GM18505 (cell line): Measurements from ENCODE around the gene FPGS.
A peak's percentile ranks its signal among the peaks of the same experiment; 100 is the strongest.

Experiments used
- ATAC-seq: cut with Tn5 transposase; IDR thresholded peaks from one replicate; pipeline ENCODE4 v1.9.1; 2021; ENCODE audit not compliant: unreplicated experiment
- POLR2A ChIP-seq: IDR thresholded peaks from 4 replicates; pipeline ENCODE4 v1.6.1; 2011; ENCODE audit warnings: borderline replicate concordance; ENCODE audit not compliant: insufficient read depth, insufficient read length; ENCODE audit errors: extremely low read depth

FPGS gene

DNA sequence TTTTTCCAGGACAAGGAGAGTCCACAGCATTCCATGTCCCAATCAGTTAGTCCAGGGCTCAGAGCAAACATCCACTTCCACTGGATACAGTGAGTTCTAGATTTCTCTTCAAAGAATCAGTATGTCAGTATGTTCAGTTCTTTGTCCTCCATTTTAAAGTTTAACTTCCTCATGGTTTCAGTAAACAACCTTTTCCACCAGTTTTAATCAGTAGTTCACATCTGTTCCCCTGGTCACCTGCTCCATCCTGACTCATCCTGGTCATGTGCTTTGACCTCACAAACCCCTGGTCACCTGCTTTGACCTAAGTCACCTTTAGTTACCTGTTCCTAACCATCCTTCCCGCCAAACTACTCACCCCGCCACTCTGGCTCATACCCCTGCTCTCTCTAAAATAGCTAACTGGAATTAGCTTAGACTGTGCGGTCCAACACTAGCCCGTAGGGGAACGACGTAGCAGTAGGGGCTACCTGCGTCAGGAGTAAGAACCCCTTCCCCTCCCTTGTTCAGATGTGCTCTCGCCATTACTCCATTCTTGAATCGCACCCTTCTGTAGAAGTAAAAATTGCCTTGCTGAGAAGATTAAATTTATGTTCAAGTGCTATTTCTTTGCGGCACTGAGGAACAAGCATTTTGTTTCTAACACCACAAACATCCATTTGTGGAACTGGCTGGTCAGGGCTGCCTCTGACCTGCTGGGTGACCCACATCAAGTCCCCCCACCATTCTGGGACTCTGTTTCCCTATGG is 46.2 kb downstream of the FPGS start:
- no peak for TF ChIP-seq POLR2A
- no peak for ATAC-seq

DNA sequence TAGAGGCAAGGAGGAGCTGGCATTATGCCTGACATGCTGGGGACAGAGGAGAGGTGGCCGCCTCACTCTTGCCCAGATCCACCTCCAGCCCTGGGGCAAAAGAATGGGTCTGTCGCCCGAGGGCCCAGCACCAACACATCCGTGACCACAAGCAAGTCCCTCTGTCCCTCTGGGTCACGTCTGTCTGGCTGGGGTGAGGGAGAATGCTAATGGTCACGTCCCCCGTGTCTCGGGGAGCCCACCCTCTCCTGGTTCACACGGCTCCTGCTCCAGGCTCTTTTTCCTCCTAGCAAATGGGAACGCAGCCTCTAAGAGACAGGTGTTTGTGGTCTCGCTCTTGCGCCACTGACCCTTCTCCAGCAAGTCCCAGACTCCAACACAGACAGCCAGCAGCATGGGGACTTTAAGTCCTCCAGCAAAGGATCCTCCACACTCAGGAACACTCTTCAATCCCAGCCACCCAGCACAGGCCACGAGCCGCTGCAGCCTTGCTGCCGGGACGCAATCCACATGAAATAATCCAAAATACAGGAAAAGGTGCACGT is 47.7 kb downstream of the FPGS start:
- no peak for ATAC-seq

DNA sequence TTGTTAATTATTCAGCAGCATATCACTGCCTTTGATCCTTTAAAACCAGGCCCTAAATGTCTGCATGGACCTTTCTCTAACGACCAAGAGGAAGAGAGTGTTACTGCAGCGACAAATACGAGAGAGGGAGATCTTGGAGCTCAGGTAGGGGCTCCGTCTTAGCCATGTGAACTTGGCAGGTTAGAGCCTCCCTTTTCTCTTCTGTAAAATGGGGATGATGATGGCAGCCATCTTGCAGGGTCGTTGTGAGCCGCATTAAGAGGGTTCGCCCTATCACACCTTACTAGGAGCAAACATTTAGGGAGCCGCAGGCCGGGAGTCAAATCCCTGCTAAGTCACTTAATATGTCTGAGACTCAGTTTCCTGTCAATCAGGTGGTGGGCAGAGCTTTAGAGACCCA is 50.1 kb downstream of the FPGS start:
- TF ChIP-seq POLR2A = no peak
- ATAC-seq = no peak

More for the DNA sequence above, 47.7 kb downstream of the FPGS start:
- TF ChIP-seq POLR2A = no peak

DNA sequence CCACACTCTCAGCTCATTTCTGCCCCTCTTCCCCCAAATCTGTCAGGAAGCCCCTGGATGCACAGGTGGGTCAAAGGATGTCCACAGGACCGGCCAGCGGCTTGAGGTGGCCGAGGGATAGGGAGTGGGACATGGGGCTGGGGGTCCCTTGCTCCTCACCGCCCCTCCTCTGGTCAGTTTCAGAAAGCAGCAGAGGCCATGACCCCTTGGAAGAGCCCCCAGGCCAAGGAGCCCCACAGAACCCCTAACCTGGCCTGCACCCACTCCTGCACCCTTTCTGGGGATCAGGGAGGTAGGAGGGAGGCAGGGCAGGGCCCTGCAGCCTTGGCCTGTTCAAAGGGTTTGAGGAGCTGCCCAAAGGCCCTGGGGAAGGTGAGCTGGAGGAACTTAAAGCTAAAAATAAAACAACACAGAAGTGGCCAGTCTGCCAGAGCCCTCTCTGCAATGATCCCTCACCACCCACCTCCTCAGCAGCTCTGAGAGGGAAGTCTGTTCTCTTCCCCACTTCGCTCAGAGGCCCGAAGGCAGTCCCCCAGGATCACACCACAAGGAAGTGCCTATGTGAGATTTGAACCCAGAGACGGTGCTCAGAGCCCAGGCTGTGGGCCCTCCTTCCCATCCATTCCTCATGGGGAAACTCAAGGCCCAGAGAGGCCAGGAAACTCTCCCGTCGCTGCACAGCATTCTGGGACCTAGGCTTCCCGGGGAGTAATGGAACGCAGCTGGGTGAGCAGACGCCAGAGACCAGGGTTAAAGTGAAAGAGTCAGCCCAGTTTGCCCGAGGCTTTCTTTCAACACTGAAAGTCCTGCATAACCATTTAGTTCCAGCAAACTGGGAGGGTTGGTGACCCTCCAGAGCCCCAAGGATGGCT is 50.9 kb downstream of the FPGS start:
- TF ChIP-seq POLR2A = no peak
- no peak for ATAC-seq

DNA sequence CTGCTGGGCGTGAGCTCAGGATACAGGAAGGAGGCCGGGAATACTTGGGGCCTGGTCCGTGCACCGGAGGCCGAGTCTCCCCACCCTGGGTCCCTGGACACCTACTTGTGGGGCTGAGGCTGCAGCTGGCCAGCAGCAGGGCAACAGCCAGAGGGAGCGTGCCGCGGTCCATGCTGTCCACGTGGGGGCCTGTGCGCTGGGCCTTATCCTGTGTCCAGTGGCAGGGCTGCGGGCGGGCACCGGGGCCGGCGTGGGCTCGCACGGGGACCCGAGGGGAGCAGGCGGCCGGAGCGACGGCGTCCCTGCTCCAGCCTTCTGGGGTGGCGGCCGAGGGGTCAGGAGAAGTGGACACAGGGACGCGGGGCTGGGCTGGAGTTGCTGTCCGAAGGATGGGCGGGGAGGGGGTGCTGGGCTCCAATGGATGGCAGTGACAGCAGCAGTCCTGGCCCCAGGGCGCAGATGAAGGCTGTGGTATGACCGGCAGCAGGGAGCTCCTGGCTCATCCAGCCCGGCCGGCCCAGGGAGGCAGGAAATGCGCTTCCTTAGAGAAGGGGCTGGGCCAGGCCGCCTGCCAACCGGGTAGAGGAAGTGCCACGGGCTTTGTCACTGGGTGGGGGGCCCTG is 51.6 kb downstream of the FPGS start, which contains the start of gene ENG:
Gene ENG, minus strand, starts transcription at position 475 of the 623 bp plus-strand sequence. Its CDS starts 303 bp downstream, at position 172.
- no peak for ATAC-seq
- TF ChIP-seq POLR2A = peak; percentile 28

DNA sequence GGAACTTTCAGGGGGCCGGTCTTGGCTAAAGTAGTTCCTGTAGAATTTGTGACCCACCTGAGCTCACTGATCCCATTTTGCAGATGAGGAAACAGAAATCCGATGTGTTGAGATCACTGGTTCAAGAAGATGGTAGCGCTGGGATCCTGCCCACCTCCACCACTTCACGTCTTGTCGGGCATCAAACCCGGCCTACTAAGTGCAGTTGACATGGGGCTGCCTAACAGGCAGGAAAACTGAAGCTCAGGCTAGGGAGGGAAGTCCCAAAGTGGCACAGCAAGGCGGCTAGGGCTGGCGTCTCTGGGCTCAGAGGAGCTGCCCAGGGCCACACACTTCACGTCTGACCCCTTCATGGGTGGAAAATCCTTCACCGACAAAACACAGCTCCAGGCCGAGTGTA is 52.3 kb downstream of the FPGS start:
- TF ChIP-seq POLR2A = no peak
- ATAC-seq = no peak

DNA sequence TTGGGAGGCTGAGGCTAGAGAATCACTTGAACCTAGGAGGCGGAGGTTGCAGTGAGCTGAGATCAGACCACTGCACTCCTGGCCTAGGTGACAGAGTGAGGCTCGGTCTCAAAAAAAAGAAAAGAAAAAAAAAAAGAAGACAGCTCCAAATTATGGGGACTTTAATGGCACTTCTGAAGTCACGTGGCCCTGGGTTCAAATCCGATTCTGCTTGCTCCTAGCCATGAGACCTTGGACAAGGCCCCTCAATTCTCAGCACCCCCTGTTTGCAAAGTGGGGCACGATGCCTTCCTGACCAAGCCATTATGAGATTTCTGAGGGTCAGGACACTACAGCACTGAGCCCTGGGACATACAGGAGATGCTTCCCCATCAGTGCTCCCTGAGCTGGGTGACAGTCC is 52.8 kb downstream of the FPGS start:
- TF ChIP-seq POLR2A = no peak
- no peak for ATAC-seq

DNA sequence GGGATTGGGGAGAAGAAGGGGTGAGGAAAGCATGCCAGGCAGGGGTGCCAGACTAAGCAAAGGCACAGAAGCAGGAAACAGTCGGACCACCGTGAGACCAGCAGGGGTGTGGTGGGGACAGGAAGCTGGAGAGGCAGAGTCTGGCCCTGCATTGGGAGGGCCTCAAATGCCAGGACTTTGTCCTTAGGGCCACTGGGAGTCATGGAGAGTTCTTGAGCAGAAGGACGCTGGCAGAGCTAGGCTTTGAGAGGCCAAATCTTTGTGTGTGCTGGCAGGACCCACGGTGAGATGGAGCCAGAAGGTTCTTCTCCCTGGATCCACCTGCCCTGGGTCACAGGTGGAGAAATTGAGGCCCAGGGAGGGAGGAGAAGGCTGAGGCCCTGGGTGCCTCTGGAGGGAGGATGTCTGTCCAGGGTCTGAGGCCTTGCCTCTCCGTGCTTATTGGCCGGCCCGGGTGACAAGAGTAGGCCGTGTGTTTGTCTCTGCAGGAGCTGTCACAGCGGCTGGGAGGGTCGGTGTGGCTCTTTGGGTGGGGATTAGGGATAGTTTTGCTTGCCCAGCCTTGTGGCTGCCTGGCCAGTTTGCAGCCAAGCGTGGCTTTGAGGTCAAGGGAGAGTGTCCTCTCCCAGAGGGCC is 53.5 kb downstream of the FPGS start:
- ATAC-seq = no peak

DNA sequence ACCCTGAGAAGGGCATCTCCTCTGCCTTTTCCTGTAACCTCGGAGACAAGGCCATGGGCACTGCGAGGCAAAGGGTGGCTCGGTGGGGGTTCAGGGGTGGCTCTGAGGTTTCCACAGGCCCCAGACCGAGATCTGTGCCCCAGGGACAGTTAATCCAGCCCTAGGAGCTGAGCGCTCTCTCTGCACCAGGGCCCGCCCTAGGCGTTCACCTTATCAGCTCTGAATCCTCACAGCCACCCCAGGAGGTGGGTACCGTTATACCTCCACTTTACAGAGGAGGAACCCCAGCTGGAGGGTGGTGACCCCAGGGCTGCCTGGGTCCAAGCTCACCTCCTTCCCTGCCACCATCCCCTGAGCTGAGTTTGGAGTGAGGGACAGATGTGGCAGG is 54.0 kb downstream of the FPGS start:
- ATAC-seq = no peak
- TF ChIP-seq POLR2A = no peak

More for the DNA sequence above, 53.5 kb downstream of the FPGS start:
- TF ChIP-seq POLR2A = no peak

DNA sequence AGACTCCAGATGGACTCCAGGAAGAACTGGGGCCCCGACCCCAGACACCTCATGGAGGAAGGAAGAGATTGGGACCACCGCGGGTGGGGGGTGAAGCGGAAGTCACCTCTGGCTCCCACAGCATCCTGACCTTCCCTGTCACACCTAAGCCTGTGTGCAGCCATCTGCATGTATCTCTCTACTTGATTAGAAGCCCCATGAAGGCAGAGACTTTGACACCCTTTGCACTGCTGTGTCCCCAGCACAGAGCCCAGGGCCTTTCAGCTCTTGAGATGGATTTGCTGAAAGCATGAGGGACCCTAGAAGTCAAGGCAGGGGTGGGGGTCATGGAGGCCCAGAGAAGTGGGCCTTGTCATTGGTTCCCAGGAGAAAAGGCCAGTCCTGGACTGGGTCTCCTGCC is 54.6 kb downstream of the FPGS start:
- no peak for TF ChIP-seq POLR2A
- no peak for ATAC-seq

DNA sequence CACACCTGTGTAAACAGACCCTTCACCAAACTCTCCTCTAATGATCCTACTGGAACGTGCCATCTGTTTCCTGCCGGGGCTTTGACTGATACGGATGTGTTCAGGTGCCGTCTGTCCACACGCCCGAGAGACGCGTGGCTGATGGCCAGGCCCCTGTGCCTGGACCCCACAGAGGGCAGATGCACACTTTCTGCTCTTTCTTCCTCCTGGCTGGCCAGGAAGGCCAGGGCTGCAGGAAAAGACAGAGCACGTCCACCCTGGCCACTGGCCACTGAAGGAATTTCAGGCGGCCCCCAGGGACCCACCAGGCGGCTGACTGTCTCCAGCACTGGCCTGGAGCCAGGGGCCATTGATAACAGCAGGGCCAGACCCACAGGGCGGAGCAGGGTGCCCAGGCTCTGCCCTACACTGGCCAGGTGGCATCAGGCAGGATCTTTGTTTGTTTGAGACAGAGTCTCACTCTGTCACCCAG is 55.4 kb downstream of the FPGS start:
- no peak for ATAC-seq
- TF ChIP-seq POLR2A = no peak

DNA sequence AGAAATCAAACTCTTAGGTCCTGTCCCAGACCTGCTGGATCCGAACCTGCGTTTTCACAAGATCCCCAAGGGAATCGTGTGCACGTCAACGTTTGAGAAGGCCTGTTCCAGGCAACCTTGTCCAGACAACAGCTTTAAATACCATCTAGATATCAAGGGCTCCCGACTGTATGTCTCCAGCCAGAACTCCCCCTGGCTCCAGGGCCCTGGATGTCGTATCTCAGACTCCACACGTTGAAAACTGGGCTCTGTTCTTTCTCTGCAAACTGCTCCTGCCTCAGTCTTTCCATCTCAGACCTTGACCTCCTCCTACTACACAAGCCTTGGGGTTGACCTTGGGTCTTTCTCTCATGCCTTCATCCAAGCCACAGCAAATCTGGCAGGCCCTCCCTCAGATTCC is 57.6 kb downstream of the FPGS start:
- ATAC-seq = no peak
- TF ChIP-seq POLR2A = no peak

DNA sequence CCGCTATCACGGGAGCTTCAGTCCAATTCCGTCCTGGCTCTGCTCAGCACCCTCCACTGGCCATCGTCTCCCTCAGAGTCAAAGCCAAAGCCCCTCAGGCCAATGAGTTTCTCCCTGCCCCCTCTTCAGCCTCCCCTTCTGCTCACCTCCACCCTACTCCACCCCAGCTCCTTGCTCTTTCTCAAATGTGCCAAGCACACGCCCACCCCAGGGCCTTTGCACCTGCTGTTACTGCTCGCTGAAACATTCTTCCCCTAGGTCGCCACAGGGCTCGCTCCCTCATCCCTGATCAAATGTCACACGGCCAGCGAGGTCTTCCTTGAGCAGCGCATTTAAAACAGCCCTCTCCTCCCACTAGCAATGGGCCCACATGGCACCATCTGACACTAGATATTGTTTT is 58.1 kb downstream of the FPGS start:
- no peak for ATAC-seq
- TF ChIP-seq POLR2A = no peak
